Suprapubic skin (tissue), 3 donors: ENCODE data around the gene AACS.

ENCODE experiments used
- POLR2A ChIP-seq, 2 donors: fragments of 450-650 bp; IDR thresholded peaks; one replicate each; pipeline ENCODE4 v1.6.1; 2017; ENCODE audit warnings: antibody characterized with exemption in 2 of 2, mild to moderate bottlenecking in 2 of 2, moderate library complexity in 2 of 2
- TF ChIP-seq, protein P1 (sequence below), 2 donors: fragments of 200-600 bp in 1 of 2; fragments of 450-650 bp in 1 of 2; sonication (generic) in 1 of 2; IDR thresholded peaks; one replicate each; pipeline ENCODE4 v1.5.1; 2016 to 2019; ENCODE audit warnings: antibody characterized with exemption in 2 of 2, mild to moderate bottlenecking in 1 of 2, moderate library complexity in 1 of 2

DNA sequence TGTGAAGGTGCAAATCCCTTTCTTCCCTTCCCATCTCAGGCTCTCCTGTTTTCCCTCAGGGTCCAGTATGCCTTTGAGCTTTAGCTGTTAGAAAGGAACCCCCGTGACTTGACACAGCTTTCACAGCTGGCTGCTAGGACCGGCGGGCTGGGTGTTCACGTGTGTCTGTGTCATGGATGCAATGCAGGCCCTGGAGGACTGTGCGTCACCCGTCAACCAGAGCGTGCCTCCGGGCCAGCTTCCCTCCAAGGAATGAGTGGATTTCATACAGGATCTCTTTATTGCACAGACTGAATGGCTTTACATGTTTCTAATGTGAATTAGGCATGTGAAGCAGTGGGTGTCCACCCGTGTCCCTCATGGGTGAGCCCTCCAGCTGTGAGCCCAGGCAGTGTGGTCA, 77.4 kb downstream of the AACS start:
- TF ChIP-seq, protein P1, sequence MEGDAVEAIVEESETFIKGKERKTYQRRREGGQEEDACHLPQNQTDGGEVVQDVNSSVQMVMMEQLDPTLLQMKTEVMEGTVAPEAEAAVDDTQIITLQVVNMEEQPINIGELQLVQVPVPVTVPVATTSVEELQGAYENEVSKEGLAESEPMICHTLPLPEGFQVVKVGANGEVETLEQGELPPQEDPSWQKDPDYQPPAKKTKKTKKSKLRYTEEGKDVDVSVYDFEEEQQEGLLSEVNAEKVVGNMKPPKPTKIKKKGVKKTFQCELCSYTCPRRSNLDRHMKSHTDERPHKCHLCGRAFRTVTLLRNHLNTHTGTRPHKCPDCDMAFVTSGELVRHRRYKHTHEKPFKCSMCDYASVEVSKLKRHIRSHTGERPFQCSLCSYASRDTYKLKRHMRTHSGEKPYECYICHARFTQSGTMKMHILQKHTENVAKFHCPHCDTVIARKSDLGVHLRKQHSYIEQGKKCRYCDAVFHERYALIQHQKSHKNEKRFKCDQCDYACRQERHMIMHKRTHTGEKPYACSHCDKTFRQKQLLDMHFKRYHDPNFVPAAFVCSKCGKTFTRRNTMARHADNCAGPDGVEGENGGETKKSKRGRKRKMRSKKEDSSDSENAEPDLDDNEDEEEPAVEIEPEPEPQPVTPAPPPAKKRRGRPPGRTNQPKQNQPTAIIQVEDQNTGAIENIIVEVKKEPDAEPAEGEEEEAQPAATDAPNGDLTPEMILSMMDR (IDR thresholded peaks at IDR 0.05): no peak
- TF ChIP-seq POLR2A (IDR thresholded peaks at IDR 0.05): no peak
